Vagina (tissue), 2 donors: Measurements from ENCODE around the gene SPINT1.
A peak's percentile ranks its signal among the peaks of the same experiment; 100 is the strongest.

Source experiments
- CTCF ChIP-seq, 3 experiments: fragments of 450-650 bp in 2 of 3; fragments of 200-600 bp in 1 of 3; sonication (generic) in 1 of 3; IDR thresholded peaks; one replicate each; pipeline ENCODE4 v1.5.1; 2017 to 2019; ENCODE audit warnings: antibody characterized with exemption in 3 of 3, mild to moderate bottlenecking in 2 of 3, moderate library complexity in 2 of 3
- POLR2A ChIP-seq, 2 donors: fragments of 450-650 bp; IDR thresholded peaks; one replicate each; pipeline ENCODE4 v1.6.1; 2017; ENCODE audit warnings: antibody characterized with exemption in 2 of 2, mild to moderate bottlenecking in 2 of 2, moderate library complexity in 2 of 2
- POLR2AphosphoS5 ChIP-seq, 2 donors: sonication (generic); formaldehyde crosslinking; IDR thresholded peaks; one replicate each; pipeline ENCODE4 v1.9.0; 2017; ENCODE audit warnings: antibody characterized with exemption in 2 of 2, mild to moderate bottlenecking in 2 of 2, low read depth in 1 of 2; ENCODE audit not compliant: insufficient read depth in 1 of 2

GRCh38 chr15:40878785-40879184 lies 34.9 kb downstream of the SPINT1 start:
- TF ChIP-seq CTCF (IDR thresholded peaks at IDR 0.05) (no peak), POLR2AphosphoS5 (IDR thresholded peaks at IDR 0.05; ENCODE audit: insufficient read depth in 1 of 2, low read depth in 1 of 2) (peak in 1 of 2 donors; percentile 10), POLR2A (IDR thresholded peaks at IDR 0.05) (no peak)
